Left kidney (tissue), 2 donors: ENCODE measurements around the gene RRAD. TPM values are rescaled to one million over a fixed set of nuclear protein-coding genes. Genes with fewer than 3 reads are reported as not detected.
A peak's percentile ranks its signal among the peaks of the same experiment; 100 is the strongest.

Source experiments
- DNase-seq: peaks from one replicate; pipeline ENCODE4 v3.0.0-alpha.2; 2013
- polyA plus RNA-seq: library from polyadenylated mRNA; unstranded; fragments of 120-200 nt; gene quantifications from one replicate; pipeline ENCODE4 v1.2.1, GENCODE V29; 2013; ENCODE audit not compliant: insufficient read length

Gene RRAD
- polyA plus RNA-seq, 1 donor = 3.7 TPM

DNA sequence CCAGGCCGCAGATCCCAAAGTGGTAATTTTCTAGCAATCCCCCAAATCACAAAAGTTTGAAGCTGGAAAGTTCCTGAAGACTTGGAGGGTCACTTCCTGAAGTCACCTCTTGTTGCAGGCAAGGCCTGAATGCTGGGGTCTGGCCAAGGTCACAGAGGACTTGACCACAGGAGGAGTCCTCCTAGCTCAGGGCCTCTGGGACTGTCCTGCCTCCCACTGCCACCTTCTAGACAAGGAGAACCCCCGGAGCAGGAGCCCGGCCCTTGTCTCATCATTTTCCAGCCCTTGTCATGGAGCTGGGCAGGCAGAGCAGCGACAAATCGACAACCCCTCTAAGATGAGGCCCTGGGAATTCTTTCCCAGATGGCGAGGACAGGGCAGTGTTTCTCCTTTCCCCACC, 7.0 kb downstream of the RRAD start:
- no peak for DNase-seq

GRCh38 chr16:66917741-66918140, 7.6 kb downstream of the RRAD start:
- no peak for DNase-seq

DNA sequence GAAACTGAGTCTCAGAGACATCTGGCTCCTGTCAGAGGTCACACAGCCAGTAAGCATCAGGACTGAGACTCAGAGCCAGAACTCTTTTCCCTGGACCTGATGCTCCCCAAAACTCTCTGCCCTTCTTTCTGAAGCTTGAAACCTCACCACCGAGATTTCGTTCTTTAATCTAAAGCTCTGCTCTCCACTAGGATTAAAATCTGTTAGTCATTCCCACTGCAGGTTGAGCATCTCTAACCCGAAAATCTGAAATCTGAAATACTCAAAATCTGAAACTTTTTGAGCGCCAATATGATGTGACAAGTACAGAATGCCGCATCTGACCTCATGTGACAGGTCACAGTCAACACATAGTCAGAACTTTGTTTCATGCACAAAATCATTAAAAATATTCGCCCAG, 8.8 kb downstream of the RRAD start:
- DNase-seq = no peak

GRCh38 chr16:66915041-66915440, 10.3 kb downstream of the RRAD start:
- DNase-seq = no peak

DNA sequence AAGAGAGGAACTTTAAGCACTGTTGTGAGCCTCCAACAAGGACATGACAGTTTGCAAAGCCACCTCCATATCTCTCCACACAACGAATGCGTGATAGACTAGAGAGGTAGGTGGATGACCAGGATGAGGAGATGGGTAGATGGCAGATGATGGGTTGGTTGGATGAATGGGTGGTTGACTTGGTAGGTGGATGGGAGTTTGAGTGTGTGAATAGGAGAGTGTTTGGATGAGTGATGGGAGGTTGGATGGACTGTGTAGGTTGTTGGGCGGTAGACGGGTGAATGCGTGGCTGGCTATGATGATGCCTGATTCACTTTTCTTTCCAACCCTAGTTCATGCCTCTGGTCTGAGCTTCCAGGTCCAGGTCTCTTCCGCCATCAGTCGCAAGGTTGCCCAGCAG, 10.8 kb downstream of the RRAD start:
- no peak for DNase-seq

GRCh38 chr16:66913711-66914110, 11.6 kb downstream of the RRAD start:
- DNase-seq = no peak

GRCh38 chr16:66913081-66913480, 12.3 kb downstream of the RRAD start:
- no peak for DNase-seq

DNA sequence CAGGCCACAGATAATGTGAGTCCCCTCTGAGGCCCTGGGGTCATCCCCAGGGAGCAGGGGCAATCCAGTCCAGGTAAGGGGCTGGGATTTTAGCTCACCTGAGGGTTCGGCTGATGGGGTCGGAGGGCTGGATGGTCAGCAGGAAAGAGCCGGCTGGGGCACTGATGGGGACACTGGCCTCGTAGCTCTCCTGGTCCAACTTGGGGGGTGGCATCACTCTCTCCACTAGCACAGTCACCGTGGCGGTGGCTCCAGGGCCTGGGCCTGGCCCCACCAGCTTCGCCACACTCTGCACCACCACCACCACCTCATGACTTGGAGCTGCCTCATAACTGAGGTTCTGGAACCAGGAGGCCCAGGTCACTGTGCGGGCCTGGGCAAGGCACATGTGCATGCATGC, 13.5 kb downstream of the RRAD start:
- no peak for DNase-seq

DNA sequence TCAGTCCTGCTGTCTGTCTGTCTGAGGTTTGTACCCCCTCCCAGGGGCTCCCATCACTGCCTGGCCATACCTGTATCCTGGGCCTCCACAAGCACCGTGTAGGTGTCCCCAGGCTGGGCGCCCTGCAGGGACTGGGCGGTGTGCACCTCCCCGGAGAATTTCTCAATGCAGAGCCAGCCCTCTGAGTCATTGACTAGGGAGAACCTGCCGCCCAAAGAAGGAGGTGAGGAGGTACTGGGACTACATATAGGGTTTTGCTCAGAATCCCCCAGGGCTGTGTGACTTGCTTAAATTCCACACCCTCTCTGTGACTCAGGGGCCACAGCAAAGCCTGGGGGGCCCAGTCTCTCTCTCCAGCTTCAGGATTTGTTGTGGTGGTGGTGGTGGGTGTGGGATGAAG, 14.2 kb downstream of the RRAD start:
- DNase-seq = no peak

GRCh38 chr16:66910175-66910940, 15.0 kb downstream of the RRAD start:
- DNase-seq = no peak

DNA sequence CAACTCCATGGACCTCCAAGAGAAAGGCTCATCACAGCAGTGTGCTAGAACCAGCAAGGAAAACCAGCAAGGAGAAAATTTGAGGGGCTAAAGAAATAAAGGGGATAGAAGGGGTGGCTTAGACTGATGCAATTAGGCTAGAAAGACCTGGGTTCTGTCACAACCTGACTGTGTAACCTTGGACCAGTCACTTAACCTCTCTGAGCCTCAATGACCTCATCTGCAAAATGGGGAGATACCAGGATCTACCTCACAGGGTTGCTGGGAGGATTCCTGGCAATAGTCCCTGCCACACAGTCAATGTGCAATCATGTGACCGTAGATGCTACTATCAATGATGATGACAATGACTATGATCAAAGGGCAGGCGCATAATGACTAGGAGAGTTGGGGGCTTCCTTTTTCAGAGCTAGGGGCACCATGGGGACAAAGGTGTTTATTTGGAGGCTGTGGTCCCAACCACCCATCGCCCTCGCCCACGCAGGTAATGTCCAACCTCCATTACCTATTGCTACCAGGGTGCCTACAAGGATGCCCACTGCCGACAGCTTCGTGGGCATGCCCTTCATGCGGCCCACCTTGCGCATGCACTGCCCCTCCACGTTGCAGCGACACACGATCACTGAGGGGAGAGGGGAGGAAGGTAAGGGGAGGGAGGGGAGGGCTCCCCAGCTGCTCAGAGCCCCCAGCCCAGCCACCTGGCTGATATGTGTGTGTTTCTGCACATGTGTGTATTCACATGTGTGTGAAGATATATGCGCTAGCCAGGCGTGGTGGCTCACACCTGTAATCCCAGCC, 16.4 kb downstream of the RRAD start:
- DNase-seq = no peak

DNA sequence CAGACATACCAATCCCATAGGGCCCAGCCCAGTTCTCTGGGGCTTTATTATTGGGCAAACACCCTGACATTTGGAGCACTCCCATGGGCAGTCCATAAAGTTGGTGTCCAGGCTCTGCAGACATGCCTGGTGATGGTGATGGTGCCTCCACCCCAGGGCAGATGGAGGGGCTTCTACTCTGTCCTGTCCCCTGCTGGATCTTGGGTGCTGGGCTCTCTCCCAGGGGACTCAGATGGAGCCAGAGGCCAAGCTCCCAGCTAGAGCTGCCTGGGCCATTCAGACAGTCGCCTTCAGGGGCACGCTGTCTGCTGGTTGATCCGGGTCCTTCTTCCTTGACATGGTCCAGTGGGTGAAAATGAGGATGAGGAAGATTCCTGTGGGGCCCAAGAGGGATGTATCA, 17.2 kb downstream of the RRAD start:
- no peak for DNase-seq

- no peak for DNase-seq
These were observed 18.2 kb downstream of the RRAD start for GRCh38 chr16:66906916-66907836.

- DNase-seq = peak; percentile 61
These were observed 19.4 kb downstream of the RRAD start for GRCh38 chr16:66905633-66906539.

GRCh38 chr16:66904846-66905632, 20.3 kb downstream of the RRAD start:
- DNase-seq = no peak

DNA sequence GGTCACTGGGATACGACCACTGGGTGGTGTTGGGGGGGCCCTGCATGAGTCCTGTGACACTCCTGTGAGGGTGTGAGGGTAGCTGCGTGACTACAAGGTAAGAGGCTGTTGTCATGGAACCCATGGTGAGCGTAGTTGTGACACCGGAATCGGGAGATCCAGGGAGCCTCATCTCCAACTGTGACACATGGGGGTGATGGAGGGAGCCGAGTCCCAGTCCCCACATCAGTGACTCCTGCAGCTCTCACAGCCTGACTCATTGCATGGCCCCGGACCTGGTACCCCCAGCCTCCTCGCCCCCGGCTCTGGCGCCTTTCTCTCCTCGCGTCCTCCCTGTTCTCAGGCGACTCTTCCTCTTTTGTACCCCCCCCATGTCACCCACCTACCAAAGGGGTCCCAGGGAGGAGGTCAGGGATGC, 20.9 kb downstream of the RRAD start:
- DNase-seq = no peak

DNA sequence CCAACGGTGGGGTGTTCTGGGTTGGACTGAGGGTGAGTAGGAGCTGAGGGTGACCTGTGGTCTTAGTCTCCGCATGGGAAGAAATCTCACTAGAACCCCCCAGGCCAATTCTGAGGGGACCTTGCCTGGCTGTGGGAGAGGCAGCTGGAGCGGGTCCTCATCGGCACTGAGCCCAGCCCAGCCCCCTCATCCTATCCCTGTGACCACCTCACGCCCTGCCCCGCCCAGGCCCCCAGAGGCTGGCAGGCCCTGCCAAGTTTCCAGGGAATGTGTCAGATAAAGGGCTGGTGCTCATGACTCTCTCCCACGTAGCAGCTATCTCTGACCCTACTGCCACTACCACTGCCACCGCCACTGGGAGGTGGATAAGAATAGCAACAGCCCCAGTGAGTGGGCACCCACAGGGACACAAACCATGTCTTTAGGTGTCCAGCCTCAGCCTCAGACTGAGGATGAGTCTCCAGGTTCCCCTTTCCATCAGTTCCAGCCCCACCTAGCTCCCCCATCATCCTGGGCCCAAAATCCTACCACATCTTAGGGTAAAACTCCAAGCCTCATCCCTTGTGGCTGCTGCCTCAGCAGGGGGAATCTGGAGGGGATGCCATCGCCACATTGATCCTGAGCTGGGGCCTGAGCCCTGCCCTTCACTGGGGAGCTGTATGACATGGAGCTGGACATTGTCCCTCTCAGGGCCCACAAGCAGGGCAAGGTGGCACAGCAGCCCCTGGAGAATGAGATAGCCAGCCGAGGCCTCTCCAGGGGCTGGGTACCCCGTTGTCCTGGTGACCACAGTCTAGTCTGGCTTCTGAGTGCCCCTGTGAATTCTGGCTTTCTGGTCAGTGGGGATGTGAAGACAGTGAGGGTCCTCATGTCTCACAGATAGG, 21.5 kb downstream of the RRAD start:
- DNase-seq = no peak

- DNase-seq = no peak
These were observed 22.4 kb downstream of the RRAD start for GRCh38 chr16:66902648-66903543.
